Stimulated activated CD4-positive, alpha-beta T cell treated with anti-CD3 and anti-CD28 coated beads, Interleukin-1b, Interleukin-23, amount 100 ng/mL, for 4 hours (primary cell): ENCODE data around the gene PTN.

ENCODE experiments used
- DNase-seq, 2 donors: peaks; one replicate each; pipeline ENCODE4 v3.0.0-alpha.2; 2020; ENCODE audit warnings: low read depth in 2 of 2

Gene PTN, protein sequence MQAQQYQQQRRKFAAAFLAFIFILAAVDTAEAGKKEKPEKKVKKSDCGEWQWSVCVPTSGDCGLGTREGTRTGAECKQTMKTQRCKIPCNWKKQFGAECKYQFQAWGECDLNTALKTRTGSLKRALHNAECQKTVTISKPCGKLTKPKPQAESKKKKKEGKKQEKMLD

DNA sequence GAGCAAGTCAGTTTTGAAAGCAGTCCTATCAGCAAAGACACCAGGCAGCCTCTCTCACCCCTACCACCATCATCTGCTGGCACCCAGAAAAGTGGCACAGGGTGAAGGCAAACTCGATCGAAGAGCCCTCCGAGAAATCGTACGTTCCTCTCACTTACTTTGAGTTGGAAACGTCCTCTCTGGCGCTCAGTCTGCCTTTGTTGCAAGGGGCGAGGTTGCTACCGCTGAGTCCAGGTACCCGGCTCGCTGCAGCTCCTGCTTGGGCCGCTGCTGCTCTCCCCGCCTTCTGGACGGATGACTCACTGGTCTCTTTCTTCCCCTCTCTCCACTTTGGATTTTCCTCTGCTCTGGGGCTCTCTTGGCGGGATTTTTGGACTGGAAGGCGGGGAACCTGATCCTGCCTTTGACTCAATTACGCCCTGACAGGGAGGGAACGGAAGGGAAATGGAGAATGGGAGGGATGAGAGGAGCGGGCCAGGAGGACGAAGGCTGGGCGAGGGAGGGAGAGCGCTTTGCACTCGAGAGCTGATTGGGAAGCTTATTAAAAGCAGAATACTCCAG is at the start of gene PTN:
Gene PTN, minus strand, starts transcription at position 453 of the 561 bp plus-strand sequence. CDS start 88,760 bp downstream, outside the sequence.
- no peak for DNase-seq

DNA sequence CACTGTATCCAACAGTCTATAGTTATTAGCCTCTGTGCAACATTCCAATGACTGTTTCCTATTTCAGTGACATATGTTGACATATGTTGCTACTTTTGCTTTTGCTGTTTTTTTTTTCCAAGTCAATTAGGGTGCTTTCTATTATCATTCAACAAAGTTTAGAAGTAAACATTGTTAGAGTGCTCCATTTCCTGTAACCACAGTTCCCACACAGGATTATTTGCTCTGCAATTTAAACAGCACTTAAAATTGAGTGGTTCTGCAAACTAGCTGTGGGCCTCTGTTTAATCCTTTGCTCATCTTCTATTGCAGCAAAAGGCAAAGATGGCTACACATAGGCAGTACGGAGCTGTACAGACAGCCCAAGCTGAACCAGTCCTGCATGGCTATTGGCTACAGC is 46.5 kb upstream of the PTN start:
- no peak for DNase-seq

DNA sequence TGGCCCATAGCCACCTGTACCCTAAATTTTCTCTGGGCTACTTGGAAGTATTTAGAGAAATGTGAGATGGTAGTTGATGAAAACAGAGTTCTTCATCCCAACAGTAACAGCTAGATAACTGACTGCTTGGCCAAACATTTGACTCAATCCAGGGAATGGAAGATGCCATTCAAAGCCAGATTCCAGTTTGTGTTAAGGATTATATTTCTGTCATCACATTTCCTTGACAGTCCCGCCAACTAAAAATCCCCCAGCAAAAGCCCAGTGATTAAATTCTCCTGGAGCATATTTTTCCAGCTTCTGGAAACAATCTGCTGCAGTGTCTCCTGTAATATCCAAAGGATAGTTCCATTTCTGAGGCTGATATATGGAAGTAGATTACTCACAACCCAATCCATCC is 45.4 kb upstream of the PTN start:
- no peak for DNase-seq

DNA sequence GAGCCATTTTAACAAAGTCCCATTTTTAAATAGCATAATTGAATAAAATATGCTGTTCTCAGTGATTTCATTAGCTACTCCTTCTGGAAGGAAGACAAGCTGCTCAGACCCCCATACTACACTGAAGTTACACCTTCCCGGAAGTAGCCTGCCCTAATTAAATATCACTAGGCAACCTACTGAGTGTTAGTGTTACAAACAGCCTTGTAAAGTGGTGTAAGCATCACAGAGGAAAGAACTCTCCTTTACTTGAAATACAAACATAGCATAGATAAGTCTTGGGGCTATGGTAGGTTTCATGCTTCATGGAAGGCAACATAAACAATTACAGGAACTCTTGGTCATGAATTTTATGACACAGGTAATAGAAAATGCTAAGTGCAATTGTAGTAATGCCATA is 43.4 kb upstream of the PTN start:
- no peak for DNase-seq

DNA sequence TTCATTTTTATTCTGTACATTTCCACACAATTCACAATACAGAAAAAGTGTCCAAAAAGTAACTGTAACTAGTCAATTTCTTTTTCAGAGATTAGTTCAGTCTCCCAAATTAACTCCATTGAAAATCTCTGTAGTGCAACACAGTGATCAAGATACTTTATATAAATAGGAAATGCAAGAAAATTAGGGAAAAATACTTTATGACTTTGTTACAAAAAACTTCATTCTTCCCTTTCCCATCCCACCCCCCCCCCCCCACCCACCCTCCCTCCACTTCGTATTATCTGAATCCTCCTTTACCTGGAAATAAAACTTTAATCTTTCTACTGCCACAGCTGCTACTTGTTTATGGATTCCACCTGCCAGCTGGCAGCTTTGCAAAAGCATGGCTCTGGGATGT is 37.5 kb upstream of the PTN start:
- no peak for DNase-seq

DNA sequence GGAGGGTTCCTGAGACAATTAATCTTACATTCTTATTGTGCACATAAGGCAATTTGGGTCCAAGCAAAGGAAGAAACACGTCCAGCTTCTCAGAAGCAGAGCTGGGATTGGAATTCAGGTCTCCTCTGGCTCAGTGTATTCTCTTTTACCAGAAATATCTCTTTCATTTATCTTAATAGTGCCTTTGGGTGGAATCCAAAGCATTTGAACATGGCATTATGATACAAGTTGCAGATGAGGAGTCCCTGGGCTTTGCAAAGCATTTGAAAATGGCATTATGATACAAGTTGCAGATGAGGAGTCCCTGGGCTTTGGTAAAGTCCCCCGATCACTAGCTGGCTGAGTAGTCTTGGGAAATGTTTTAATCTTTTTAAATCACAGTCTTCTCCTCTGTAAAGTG is 30.0 kb upstream of the PTN start:
- DNase-seq, result no peak

DNA sequence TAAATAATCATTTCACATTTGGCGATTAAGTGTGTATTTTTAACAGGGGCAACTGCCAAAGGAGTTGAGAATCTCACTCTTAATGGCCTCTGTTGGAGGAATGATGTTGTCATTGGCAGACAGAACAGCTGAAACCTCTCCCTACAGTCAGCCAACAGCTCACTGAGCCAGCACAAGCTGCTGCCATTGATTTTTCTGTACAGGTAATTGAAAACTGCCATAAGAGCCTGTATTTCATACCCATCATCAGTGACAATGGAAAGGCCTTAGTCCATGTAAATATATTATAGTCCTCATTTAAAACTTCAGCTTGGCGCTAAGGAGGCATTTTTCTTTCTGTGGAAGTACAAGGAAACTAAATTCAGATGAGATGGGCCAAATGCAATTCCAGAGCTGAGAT is 28.1 kb upstream of the PTN start:
- no peak for DNase-seq

DNA sequence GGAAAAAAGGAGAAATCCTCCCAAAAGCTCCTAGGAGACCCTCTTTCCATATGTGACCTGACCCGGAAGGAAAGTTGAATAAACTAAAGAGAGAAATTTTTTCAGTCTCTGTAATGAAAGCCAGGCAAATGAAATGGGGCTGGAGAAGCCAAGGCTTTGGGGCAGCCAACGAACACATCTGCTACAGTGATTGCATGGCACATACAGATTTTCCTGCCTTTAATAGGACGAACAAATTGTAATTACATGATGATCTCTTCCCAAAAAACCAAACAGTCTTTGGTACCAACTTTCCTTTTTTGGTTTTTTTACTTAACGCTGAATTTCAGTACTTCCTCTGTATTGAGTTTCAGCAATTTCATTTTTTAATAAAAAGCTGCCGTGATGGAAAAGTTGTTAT is 23.5 kb upstream of the PTN start:
- no peak for DNase-seq

DNA sequence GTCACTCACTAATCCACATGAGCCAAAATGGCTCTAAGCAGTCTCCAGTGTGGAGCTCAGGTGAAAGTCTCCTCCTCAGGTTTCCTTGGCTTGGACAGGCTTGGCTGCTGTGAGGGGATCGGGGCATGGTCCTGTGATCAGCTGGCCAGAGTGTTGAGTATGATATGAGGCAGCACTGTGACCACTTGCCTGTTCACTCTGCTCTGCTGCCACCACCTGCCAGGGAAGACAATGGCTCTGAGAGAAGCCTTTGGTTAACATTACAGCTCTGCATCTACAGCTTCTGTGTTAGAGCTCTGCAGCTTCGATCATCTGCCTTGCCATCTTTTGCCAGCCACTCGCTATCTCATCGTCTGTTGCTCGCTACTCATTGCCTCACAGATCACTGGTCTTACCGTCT is 20.1 kb upstream of the PTN start:
- DNase-seq, result no peak

DNA sequence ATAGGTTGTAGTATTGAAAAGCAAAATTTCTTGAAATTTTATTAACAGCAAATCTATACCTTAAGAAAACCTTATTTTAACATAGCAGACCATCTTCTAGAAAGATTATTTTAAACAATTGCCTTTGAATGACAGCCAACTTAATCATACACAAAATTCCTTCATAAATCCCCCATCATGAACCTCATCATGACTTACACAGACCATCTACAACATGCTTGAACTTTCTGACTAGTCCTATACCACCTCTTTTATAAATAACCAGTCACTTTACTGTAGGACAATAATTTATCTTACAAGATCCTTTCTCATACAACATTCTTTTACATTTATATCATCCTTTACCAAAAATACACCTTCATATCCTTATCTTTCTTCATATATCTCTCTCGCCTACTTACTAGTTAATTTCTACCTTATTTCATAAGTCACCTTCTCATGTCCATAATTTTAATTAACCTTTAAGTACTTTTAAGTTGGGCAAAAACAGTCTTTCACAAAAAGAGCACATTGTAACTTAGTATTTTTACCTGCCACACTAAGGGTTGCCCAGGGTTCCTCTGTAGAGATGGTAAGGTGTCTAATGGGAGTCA is 16.6 kb upstream of the PTN start:
- no peak for DNase-seq

DNA sequence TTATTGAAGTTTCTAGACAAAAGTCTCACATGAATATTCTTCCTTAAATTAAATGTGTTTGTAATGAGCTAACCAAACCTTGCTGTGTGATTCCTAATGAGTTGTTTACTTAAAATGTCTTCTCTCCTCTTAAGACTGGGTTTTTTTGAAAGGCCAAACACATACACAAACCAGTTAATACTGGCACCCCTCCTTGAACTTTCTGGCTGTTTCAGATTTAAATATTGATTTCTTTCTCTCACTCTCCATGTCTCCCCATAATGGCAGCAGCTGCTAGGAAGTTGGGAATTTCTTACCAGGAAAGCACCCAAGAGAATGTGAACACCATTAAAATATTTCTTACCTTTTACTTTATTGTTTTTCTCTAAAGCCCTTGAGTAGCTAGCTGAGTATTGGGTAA is 11.4 kb upstream of the PTN start:
- DNase-seq, result no peak

DNA sequence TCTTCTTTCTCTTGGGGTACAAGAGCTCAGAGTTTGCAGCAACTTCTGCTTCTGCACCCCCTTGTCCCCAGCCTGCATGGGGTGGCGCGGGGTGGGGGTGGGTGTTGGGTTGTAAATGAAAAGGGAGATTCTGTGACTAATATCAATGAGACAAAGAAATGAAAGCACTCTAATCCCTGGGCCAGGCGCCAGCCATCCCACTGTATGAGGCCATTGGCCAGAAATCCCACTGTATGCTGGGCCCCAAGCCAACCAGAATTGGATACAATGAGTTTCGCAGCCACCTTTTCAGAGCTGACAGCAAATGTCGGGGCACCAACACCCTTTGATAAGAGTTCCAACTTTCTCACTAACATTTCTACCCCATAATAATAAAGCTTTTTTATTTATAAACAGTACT is 10.9 kb upstream of the PTN start:
- no peak for DNase-seq

DNA sequence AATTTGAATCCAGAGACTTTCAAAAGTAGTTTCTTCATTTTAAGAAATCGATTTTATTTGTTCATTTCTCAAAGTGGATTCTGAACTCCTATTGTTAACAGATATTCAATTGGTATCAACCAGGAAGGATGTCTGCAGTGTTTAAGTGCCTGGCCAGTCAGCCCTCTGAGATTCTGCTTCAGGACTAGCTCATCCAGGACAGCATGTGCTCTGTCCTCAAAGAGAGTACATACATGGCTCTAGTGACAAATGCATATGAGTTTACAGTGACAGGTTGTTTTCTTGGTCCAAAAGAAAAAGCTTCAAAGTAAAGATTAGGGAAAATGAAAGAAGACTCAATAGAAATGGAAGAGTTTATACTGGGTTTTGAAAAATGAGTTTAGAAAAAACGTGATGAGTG is 8.4 kb upstream of the PTN start:
- DNase-seq, result no peak

DNA sequence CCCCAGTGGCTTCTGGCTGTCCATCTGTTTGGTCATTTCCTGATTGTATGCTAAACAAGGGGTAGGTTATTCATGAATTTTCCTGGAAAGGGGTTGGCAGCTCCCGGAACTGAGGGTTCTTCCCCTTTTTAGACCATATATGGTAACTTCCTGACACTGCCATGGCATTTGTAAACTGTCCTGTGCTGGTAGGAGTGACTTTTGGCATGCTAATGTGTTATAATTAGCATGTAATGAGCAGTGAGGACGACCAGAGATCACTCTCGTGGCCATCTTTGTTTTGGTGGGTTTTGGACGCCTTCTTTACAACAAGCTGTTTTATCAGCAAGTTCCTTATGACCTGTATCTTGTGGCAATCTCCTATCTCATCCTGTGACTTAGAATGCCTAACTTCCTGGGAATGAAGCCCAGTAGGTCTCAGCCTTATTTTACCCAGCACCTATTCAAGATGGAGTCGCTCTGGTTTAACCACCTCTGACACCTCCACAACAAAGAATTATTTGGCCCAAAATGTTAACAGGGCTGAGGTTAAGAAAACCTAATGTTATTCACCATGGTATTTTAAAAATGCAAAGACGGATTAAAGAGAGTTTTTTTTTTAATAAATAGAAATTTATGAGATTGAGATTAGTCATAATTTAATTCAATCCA is 2.4 kb upstream of the PTN start:
- DNase-seq, result no peak

DNA sequence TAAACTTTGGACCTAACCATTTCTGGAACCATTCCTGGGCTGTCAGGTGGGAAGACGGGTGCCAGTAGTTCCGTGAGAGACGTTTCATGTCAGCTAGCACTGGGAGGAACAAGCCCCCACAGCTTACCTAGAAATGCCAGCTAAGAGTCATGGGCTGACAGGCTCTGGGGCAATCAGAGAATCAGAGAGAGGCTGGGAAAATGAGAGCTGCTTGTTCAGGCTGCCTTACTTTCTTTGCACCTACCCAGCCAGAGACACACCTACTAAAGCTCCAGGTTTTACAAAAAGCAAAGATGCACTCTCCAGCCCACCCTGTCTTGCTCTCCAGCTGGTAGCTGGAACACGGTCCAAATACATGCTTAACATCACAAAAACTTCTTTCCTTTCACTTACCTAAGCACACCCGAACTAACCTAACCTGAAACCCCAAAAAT is 688 bp downstream of the PTN start:
- no peak for DNase-seq

DNA sequence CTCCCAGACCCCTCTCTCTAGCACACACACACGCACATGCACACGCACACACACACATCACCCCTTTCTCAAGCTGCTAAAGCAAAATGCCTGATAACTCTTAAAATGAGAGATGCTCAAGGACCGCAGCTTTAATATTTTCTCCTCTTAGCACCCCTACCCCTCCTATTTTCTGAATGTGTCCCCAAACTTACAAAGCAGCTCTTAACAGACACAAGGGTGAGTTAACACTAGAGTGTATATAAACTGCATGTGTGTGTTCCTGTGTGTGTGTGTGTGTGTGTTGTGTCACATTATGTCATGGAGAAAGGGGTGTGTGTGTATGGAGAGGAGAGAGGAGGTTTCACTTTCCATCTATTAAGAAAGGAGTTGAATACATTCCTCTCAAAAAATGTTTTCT is 1.3 kb downstream of the PTN start:
- DNase-seq, result no peak

DNA sequence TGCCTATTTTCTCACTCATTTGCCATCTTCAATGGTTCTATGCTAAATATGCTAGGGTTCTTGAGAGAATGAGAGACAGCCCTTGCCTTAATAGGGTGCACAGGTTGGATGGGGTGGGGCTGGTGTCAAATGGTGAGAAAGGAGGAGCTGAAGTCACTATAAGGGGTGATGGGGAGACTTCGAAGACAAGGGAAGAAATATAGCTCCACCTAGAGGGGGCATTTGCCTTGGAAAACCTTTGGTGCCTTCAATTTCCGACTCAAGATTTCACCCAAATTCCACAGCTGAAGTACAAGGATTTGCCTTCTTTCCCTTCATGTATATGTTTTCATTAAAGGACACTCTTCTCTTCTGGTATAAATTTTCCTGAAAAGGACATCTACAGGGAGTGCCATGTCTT is 5.6 kb downstream of the PTN start:
- no peak for DNase-seq

DNA sequence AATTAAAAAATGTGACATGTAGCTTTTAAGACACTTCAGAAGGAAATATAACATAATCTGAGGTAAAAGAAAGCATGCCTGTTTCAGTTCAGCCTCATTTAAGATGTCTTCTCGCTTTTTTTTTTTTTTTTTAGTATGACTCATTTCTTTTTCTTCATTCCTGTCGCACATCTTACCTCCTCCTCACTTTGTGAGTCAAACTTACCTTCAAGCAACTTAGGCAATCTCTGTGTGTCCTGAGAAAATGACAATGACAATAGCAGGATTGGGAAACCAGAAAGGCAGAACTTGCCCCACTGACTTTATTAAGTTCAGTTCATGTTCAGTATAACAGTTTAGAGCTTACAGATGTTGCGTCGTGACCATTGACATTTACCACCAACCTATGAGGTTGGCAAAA is 7.7 kb downstream of the PTN start:
- no peak for DNase-seq

DNA sequence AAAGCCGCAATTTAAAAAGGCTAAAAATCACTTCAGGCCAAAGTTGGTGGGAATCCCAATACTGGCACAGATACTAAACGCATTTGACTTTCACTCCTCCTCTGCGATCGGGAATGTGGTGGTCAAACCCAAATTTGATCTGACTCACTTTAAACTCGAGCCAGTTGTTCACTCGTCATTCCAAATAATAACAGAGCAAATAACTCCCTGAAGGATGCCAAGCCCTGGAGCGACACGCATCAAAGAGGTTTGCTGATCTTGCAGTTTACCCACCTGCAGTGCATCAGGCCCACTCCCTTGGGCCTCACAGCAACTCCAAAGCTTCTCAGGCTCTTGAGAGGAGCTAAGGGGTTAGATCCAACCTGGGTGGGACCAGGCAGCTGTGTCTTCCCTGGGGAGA is 12.2 kb downstream of the PTN start:
- DNase-seq, result no peak

DNA sequence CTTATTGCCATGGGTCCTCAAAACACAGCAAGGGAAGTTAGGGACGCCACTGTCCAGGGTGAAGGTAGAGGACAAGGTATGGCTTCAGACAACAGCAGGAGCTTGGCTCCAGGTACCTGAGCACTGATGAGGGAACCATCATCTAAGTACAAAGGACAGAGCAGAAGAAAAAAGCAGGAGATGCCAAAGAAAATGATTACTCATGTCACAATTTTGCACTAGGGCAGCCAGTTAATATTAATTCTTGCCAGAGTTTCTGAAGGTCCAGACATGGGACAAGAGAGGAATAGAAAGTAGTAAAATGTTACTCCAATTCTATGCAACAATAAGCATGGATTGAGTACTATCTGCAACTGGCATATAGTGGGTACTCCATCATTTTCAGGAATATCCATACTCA is 14.1 kb downstream of the PTN start:
- no peak for DNase-seq

DNA sequence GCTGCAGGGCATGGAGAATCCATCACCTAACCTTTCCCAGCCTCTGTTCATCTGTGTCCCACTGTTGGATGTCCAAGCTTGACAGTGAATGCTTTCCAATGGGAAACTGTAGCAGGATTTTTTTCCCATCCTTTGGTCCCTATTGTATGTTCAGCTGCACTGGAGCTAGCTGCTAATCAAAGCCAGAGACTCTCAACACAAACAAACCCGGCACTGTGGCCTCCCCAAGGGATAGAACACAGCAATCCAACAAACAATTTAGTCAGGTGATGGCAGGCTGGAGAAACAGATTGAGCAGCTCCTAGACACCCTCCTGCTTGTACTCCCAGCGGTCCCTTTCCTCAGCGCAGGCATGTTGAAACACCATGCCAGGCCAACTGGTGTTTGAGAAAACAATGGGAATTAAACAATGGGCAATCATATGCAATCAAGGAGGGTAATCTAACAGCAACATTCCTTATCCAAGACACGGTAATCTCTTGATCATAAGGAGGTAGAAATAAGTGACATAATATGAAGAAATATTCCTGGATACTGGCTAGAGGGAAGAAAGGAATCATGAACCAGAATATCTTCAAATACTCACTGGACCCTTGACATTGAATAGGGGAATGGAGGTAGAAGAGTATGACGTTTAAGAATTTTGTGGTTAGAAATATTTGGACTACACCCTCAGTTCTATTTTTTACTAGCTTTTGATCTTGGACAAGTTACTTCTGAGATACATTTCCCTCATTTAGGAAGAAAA is 15.0 kb downstream of the PTN start:
- DNase-seq, result no peak

DNA sequence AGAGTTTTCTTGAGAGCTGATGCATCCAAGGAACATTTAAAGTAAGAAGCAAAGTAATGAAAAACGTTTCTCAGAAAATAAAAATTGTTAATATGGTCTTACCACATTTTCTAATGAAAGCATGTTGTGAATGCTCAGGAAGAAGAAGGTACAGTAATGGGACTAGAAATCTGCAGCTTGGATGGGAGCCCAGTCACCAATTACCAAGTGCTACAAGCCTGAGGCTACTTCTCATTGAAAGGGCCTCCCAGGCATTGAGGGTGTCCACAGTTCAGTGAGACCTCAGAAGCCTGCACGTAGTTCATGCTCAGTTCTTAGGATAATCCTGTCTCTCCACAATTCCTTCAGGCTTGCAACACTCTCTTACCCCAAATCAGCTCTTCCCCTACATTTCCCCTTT is 17.6 kb downstream of the PTN start:
- DNase-seq, result no peak
